HepG2 (cell line): ENCODE measurements around the gene DOCK11. TPM values are rescaled to one million over a fixed set of nuclear protein-coding genes. Genes with fewer than 3 reads are reported as not detected.

Experiments used
- ATAC-seq: fragments of 200-7000 bp; cut with Tn5 transposase; 3 replicates; pipeline ENCODE4 v1.9.1; 2020; ENCODE audit warnings: mild to moderate bottlenecking, moderate library complexity
- BruUV-seq: library from RNA; stranded (reverse); fragments of 400-500 nt; replicated peaks from 2 replicates; lab custom pipeline; 2021; lab: Mats Ljungman, UMichigan
- CTCF ChIA-PET: fragments of 300-600 bp; formaldehyde crosslinking; extraction: SDS; loops from one replicate; lab custom pipeline; 2021; ENCODE audit warnings: low total read pairs, inconsistent platforms, low intra/inter-chr PET ratio; lab: Yijun Ruan, JAX
- POLR2A ChIA-PET: fragments of 350-600 bp; sonication (Branson Sonifier 250); formaldehyde crosslinking; loops from one replicate; lab custom pipeline; 2020; ENCODE audit warnings: antibody characterized with exemption, inconsistent platforms; lab: Yijun Ruan, JAX
- DNase-seq: peaks from one replicate; pipeline ENCODE4 v3.0.0-alpha.2; 2015; ENCODE audit warnings: low spot score
- FAIRE-seq: peaks from 3 replicates; lab custom pipeline; 2011; peaks lifted over from hg19 to GRCh38; lab: Jason Lieb, UNC
- H2AFZ ChIP-seq: one replicate; pipeline ENCODE4 v1.6.1; 2011; ENCODE audit warnings: low read length, inconsistent platforms
- H3K27ac ChIP-seq: fragments of 300-600 bp; 3 replicates; pipeline ENCODE4 v1.8.0; 2011; ENCODE audit warnings: mixed run types, mild to moderate bottlenecking, mixed read lengths, low read length, inconsistent platforms; ENCODE audit not compliant: insufficient read depth; ENCODE audit errors: extremely low read length
- H3K27me3 ChIP-seq, 2 experiments: fragments of 200-600 bp in 1 of 2; 2 replicates in 1 of 2; 3 replicates in 1 of 2; pipeline versions ENCODE4 v1.6.0 to v1.8.0; 2011; ENCODE audit warnings: low read length in 2 of 2, mild to moderate bottlenecking in 2 of 2, moderate library complexity in 2 of 2, inconsistent platforms in 1 of 2; ENCODE audit not compliant: insufficient read depth in 2 of 2, control insufficient read depth in 1 of 2
- H3K36me3 ChIP-seq, 2 experiments: fragments of 200-600 bp in 1 of 2; replicated peaks in 1 of 2; 2 replicates in 1 of 2; 3 replicates in 1 of 2; pipeline versions ENCODE4 v1.5.1 to v1.8.0; 2011; ENCODE audit warnings: low read length in 2 of 2, inconsistent platforms in 1 of 2; ENCODE audit not compliant: insufficient read depth in 2 of 2, control insufficient read depth in 1 of 2
- H3K4me1 ChIP-seq: 2 replicates; pipeline ENCODE4 v1.5.1; 2012; ENCODE audit warnings: low read length, inconsistent platforms; ENCODE audit not compliant: insufficient read depth
- H3K4me2 ChIP-seq: 2 replicates; pipeline ENCODE4 v1.6.0; 2011; ENCODE audit warnings: low read depth, low read length, inconsistent platforms
- H3K4me3 ChIP-seq, 3 experiments: fragments of 200-600 bp in 1 of 3; sonication (generic), shearing (Covaris generic) in 1 of 3; replicated peaks in 1 of 3; 2 replicates each; pipeline ENCODE4 v1.5.1; 2011 to 2016; ENCODE audit warnings: low read length in 3 of 3, inconsistent platforms in 2 of 3, low read depth in 2 of 3, mild to moderate bottlenecking in 2 of 3, control low read depth in 1 of 3, mixed read lengths in 1 of 3; ENCODE audit not compliant: insufficient read depth in 1 of 3
- H3K79me2 ChIP-seq: one replicate; pipeline ENCODE4 v1.6.1; 2011; ENCODE audit warnings: low read length, inconsistent platforms; ENCODE audit not compliant: insufficient read depth
- H3K9ac ChIP-seq: 2 replicates; pipeline ENCODE4 v1.6.0; 2011; ENCODE audit warnings: mild to moderate bottlenecking, low read depth, low read length, inconsistent platforms; ENCODE audit not compliant: insufficient read depth
- H3K9me3 ChIP-seq: 2 replicates; pipeline ENCODE4 v1.5.1; 2012; ENCODE audit warnings: mild to moderate bottlenecking, low read length
- H4K20me1 ChIP-seq: 2 replicates; pipeline ENCODE4 v1.6.0; 2011; ENCODE audit warnings: inconsistent platforms, mild to moderate bottlenecking, low read length, moderate library complexity; ENCODE audit not compliant: insufficient read depth
- CEBPG ChIP-seq: IDR thresholded peaks from 2 replicates; pipeline ENCODE4 v1.6.1; 2016
- FOXO4 ChIP-seq: sonication (generic); formaldehyde crosslinking; conservative IDR thresholded peaks from 2 replicates; pipeline ENCODE4 v1.8.1; 2023; ENCODE audit warnings: missing genetic modification reagents
- ISX ChIP-seq: sonication (generic); formaldehyde crosslinking; conservative IDR thresholded peaks from 2 replicates; pipeline ENCODE4 v1.5.0; 2020; ENCODE audit warnings: missing genetic modification reagents
- NAIF1 ChIP-seq: sonication (generic); formaldehyde crosslinking; IDR thresholded peaks from 2 replicates; pipeline ENCODE4 v1.5.0; 2020; ENCODE audit warnings: mild to moderate bottlenecking, missing genetic modification reagents, borderline replicate concordance
- NCOR1 ChIP-seq: fragments of 200-600 bp; sonication (generic); IDR thresholded peaks from 2 replicates; pipeline ENCODE4 v1.7.0; 2017; ENCODE audit warnings: antibody characterized with exemption, low read length, borderline replicate concordance
- SP1 ChIP-seq, 2 experiments: fragments of 450-650 bp in 1 of 2; sonication (generic) in 1 of 2; formaldehyde crosslinking in 1 of 2; IDR thresholded peaks; 2 replicates each; pipeline versions ENCODE4 v1.4.0 to v1.6.1; 2016 to 2020; ENCODE audit warnings: missing genetic modification reagents in 1 of 2
- SRSF4 ChIP-seq: fragments of 200-400 bp; formaldehyde crosslinking; IDR thresholded peaks from one replicate; pipeline ENCODE4 v1.6.1; 2018; ENCODE audit warnings: mild to moderate bottlenecking, low read depth, low read length, moderate library complexity; ENCODE audit not compliant: poor library complexity, severe bottlenecking
- SYNCRIP ChIP-seq: fragments of 200-400 bp; formaldehyde crosslinking; IDR thresholded peaks from 2 replicates; pipeline ENCODE4 v1.6.1; 2018; ENCODE audit warnings: mild to moderate bottlenecking, low read depth, low read length; ENCODE audit not compliant: insufficient read depth
- TFAP4 ChIP-seq: sonication (generic); IDR thresholded peaks from 2 replicates; pipeline ENCODE4 v1.6.1; 2016; ENCODE audit warnings: low read depth, borderline replicate concordance
- ZBTB1 ChIP-seq: sonication (generic); formaldehyde crosslinking; IDR thresholded peaks from 2 replicates; pipeline ENCODE4 v1.4.0; 2020; ENCODE audit warnings: missing genetic modification reagents, borderline replicate concordance
- ZBTB46 ChIP-seq: sonication (generic); formaldehyde crosslinking; IDR thresholded peaks from 2 replicates; pipeline ENCODE4 v1.4.0; 2020; ENCODE audit warnings: mild to moderate bottlenecking, missing genetic modification reagents, borderline replicate concordance
- ZNF136 ChIP-seq: sonication (generic); formaldehyde crosslinking; IDR thresholded peaks from 2 replicates; pipeline ENCODE4 v1.8.1; 2022; ENCODE audit warnings: low read depth, mild to moderate bottlenecking, moderate library complexity, missing genetic modification reagents
- ZNF275 ChIP-seq: sonication (generic); formaldehyde crosslinking; IDR thresholded peaks from 2 replicates; pipeline ENCODE4 v1.8.0; 2022; ENCODE audit warnings: missing genetic modification reagents, mild to moderate bottlenecking, inconsistent platforms, borderline replicate concordance
- ZNF589 ChIP-seq: sonication (generic); formaldehyde crosslinking; conservative IDR thresholded peaks from 2 replicates; pipeline ENCODE4 v1.8.0; 2022; ENCODE audit warnings: mild to moderate bottlenecking, moderate library complexity, missing genetic modification reagents
- ZNF709 ChIP-seq: sonication (generic); formaldehyde crosslinking; IDR thresholded peaks from 2 replicates; pipeline ENCODE4 v1.5.0; 2020; ENCODE audit warnings: mild to moderate bottlenecking, missing genetic modification reagents
- ZNF770 ChIP-seq: sonication (generic); formaldehyde crosslinking; IDR thresholded peaks from 2 replicates; pipeline ENCODE4 v1.5.0; 2020; ENCODE audit warnings: mild to moderate bottlenecking, missing genetic modification reagents
- WGBS: methylation state at CpG from one replicate; pipeline ENCODE4 v1.1.6; 2017; ENCODE audit warnings: low lambda C conversion rate; 5-methylcytosine and 5-hydroxymethylcytosine counted together
- in situ Hi-C: cut with HindIII; loops from 2 replicates; pipeline ENCODE4 v1.10.0; 2017; ENCODE audit warnings: low pct_unique_long_range_greater_than_20kb; ENCODE audit not compliant: extremely low pct_ligation_motif_present
- intact Hi-C: fragments of 100-400 bp; cut with micrococcal nuclease; formaldehyde crosslinking; loops from one replicate; pipeline ENCODE4 v1.10.0; 2022; ENCODE audit not compliant: unreplicated experiment
- polyA plus RNA-seq, 8 experiments: library from polyadenylated mRNA; depleted of rRNA in 3 of 8; stranded (reverse) in 7 of 8; unstranded in 1 of 8; fragments of >200 nt; fragmentation: Illumina TruSeq in 4 of 8; extraction: Trizol in 4 of 8; gene quantifications; 2 replicates each; pipeline versions ENCODE4 v1.2.1 to v1.2.3, GENCODE V29; 2011 to 2016; ENCODE audit warnings: low read depth in 4 of 8, missing spikeins in 1 of 8, mixed read lengths in 1 of 8; ENCODE audit not compliant: insufficient read depth in 1 of 8
- total RNA-seq, 5 experiments: library from RNA; depleted of rRNA; stranded (reverse); fragments of >200 nt; fragmentation: Illumina TruSeq; extraction: Trizol; gene quantifications; 2 replicates each; pipeline ENCODE4 v1.2.3, GENCODE V29; 2016; ENCODE audit warnings: low read depth in 1 of 5

Gene DOCK11
- total and polyA plus RNA-seq, 2 of the 13 experiments (the other 11 are each of a cell fraction or from before 2014, with no cell fraction given): 0.02 to 0.12 TPM

- TF ChIP-seq SYNCRIP: no peak
- no peak for TF ChIP-seq ZBTB1 (CRISPR knock-in tag)
- no peak for TF ChIP-seq SP1 (IDR thresholded peaks at IDR 0.05)
- no peak for TF ChIP-seq SP1 (CRISPR knock-in tag; IDR thresholded peaks at IDR 0.05)
These were observed 136.0 kb downstream of the DOCK11 start (continued) for GRCh38 chrX:118631586-118631985.

GRCh38 chrX:118632862-118633261 lies 137.2 kb downstream of the DOCK11 start:
- BruUV-seq: no TSS peak
- WGBS: 63% methylated on average over 4 of the region's 4 CpGs
- H3K4me3 ChIP-seq: no peak overlapping the region
- no peaks in the 10 kb centered on the region for H3K79me2 ChIP-seq
- H3K27me3 ChIP-seq: no peaks in the 10 kb centered on the region
- H3K27ac ChIP-seq: no peak overlapping the region
- ATAC-seq (no peak), DNase-seq (no peak), FAIRE-seq (no peak)
- H3K4me1 ChIP-seq: no peaks in the 10 kb centered on the region
- no peak overlapping the region for H3K9ac ChIP-seq
- in situ Hi-C loops: no loop called here
- intact Hi-C loops: no loop called here
- POLR2A ChIA-PET: no interaction called here
- no peaks in the 10 kb centered on the region for H3K9me3 ChIP-seq
- H3K4me2 ChIP-seq: no peak overlapping the region
- H4K20me1 ChIP-seq: no peaks in the 10 kb centered on the region
- H2AFZ ChIP-seq: no peak overlapping the region
- CTCF ChIA-PET: no interaction called here
- H3K36me3 ChIP-seq: no peaks in the 10 kb centered on the region
- TF ChIP-seq TFAP4 (no peak), ZNF275 (CRISPR knock-in tag) (no peak), ZNF770 (no peak), SRSF4 (no peak), FOXO4 (CRISPR knock-in tag) (no peak), NCOR1 (no peak), ZNF709 (no peak), ISX (CRISPR knock-in tag) (no peak), ZNF589 (no peak), NAIF1 (CRISPR knock-in tag) (no peak), CEBPG (no peak), ZBTB46 (no peak), ZNF136 (no peak)
